Transverse colon (tissue), 4 donors: ENCODE data around the gene SUMF1. TPM values are rescaled to one million over a fixed set of nuclear protein-coding genes. Genes with fewer than 3 reads are reported as not detected.
"Not testable (repeated sequence)": the region's sequence is repeated elsewhere in the genome, so short reads cannot be mapped to it uniquely, and the experiment has no call there.

Experiments
- DNase-seq: peaks from one replicate; pipeline ENCODE4 v3.0.0-alpha.2; 2019
- H3K27ac ChIP-seq, 4 donors: fragments of 200-600 bp; sonication (generic); 2 replicates each; pipeline ENCODE4 v1.5.1; 2016 to 2018; ENCODE audit warnings: inconsistent platforms in 4 of 4
- H3K27me3 ChIP-seq: fragments of 200-600 bp; sonication (generic); 2 replicates; pipeline ENCODE4 v1.5.1; 2017; ENCODE audit warnings: inconsistent platforms
- H3K36me3 ChIP-seq, 4 donors: fragments of 200-600 bp; sonication (generic); 2 replicates each; pipeline ENCODE4 v1.5.1; 2017 to 2019; ENCODE audit warnings: inconsistent platforms in 4 of 4
- H3K4me1 ChIP-seq, 4 donors: fragments of 200-600 bp; sonication (generic); 2 replicates each; pipeline ENCODE4 v1.5.1; 2017 to 2020; ENCODE audit warnings: inconsistent platforms in 4 of 4
- H3K4me3 ChIP-seq, 4 donors: fragments of 200-600 bp; sonication (generic); 1 replicate in 1 of 4; 2 replicates in 3 of 4; pipeline versions ENCODE4 v1.5.1 to v1.6.1; 2017 to 2019; ENCODE audit warnings: inconsistent platforms in 4 of 4
- H3K9me3 ChIP-seq, 2 donors: fragments of 200-600 bp; sonication (generic); 2 replicates each; pipeline ENCODE4 v1.5.1; 2017 to 2019; ENCODE audit warnings: inconsistent platforms in 2 of 2
- EP300 ChIP-seq: sonication (generic); formaldehyde crosslinking; IDR thresholded peaks from one replicate; pipeline ENCODE4 v1.6.1; 2017; ENCODE audit warnings: antibody characterized with exemption, low read depth
- POLR2A ChIP-seq: fragments of 450-650 bp; IDR thresholded peaks from one replicate; pipeline ENCODE4 v1.6.1; 2016; ENCODE audit warnings: antibody characterized with exemption, mild to moderate bottlenecking, moderate library complexity
- POLR2AphosphoS5 ChIP-seq, 3 donors: sonication (generic); formaldehyde crosslinking; IDR thresholded peaks; one replicate each; pipeline ENCODE4 v1.6.1; 2016; ENCODE audit warnings: antibody characterized with exemption in 3 of 3
- WGBS, 2 donors: methylation state at CpG; one replicate each; pipeline ENCODE4 v1.1.5; 2018; ENCODE audit warnings: low coverage in 1 of 2; 5-methylcytosine and 5-hydroxymethylcytosine counted together
- in situ Hi-C, 4 donors: fragments of 200-750 bp; cut with MboI; loops; one replicate each; pipeline versions ENCODE4 v1.15.0 to v1.15.1; 2017; ENCODE audit warnings: low sequenced_read_pairs in 3 of 4, low pct_ligation_motif_present in 1 of 4, low pct_unique_long_range_greater_than_20kb in 1 of 4
- intact Hi-C: fragments of 100-400 bp; cut with DNase I; formaldehyde crosslinking; loops from one replicate; pipeline ENCODE4 v1.15.1; 2023; ENCODE audit warnings: low total_unique reads
- total RNA-seq, 4 donors: library from RNA; depleted of rRNA; stranded (reverse); fragments of >200 nt; gene quantifications; one replicate each; pipeline ENCODE4 v1.1.0, GENCODE V29; 2016
- TF ChIP-seq, protein P1 (sequence below), 5 experiments: fragments of 200-600 bp in 3 of 5; fragments of 450-650 bp in 2 of 5; sonication (generic) in 3 of 5; IDR thresholded peaks; 1 replicate in 2 of 5; 2 replicates in 3 of 5; pipeline ENCODE4 v1.5.1; 2016 to 2017; ENCODE audit warnings: antibody characterized with exemption in 5 of 5, inconsistent platforms in 3 of 5, mild to moderate bottlenecking in 2 of 5, moderate library complexity in 1 of 5

The SUMF1 gene
- total RNA-seq, 4 donors from 2014 or later = 25.1 to 70.5 (median 65.3) TPM

DNA sequence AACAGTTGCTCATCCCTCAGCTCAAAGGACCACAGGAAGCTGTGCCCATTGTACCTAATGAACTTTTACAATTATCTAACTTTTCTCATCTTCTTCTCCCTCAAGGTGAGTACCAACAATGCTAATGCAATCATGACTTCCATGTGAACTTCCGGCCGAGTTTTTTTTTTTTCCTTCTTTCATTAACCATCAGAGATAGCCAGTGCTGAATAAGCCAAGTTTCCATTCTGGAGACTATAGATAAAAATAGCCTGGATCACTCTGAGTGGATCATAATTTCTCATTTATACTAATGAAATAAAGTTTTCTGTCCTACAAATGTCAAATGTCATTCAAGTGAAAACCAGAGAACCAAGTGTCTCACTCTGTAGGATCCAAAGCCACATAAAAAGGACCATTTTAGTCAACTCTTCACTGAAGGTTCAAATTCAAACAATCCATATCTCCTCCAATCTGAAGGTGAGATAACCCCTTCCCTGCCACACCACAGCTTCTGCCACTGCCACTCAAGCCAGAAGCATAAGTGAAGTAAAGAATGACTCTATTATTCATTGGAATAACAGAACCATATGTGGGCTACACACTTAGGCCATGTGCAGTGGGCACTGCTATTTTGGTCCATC, 5.5 kb downstream of the SUMF1 start:
- WGBS, 2 donors = 90 to 91% methylated on average over 2 of the region's 2 CpGs
- no peak for DNase-seq
- no peaks in the 10 kb centered on the region for H3K36me3 ChIP-seq
- intact Hi-C loops = no loop called here
- H3K9me3 ChIP-seq = no peaks in the 10 kb centered on the region
- no peak overlapping the region for H3K4me3 ChIP-seq
- in situ Hi-C loops = no loop called here
- H3K27ac ChIP-seq = no peak overlapping the region
- no peaks in the 10 kb centered on the region for H3K27me3 ChIP-seq
- peaks cover 0 to 10% (median 7%) of the 10 kb centered on the region in 4 donors for H3K4me1 ChIP-seq
- TF ChIP-seq POLR2A (no peak), EP300 (no peak), POLR2AphosphoS5 (IDR thresholded peaks at IDR 0.05) (no peak)
- TF ChIP-seq, protein P1, sequence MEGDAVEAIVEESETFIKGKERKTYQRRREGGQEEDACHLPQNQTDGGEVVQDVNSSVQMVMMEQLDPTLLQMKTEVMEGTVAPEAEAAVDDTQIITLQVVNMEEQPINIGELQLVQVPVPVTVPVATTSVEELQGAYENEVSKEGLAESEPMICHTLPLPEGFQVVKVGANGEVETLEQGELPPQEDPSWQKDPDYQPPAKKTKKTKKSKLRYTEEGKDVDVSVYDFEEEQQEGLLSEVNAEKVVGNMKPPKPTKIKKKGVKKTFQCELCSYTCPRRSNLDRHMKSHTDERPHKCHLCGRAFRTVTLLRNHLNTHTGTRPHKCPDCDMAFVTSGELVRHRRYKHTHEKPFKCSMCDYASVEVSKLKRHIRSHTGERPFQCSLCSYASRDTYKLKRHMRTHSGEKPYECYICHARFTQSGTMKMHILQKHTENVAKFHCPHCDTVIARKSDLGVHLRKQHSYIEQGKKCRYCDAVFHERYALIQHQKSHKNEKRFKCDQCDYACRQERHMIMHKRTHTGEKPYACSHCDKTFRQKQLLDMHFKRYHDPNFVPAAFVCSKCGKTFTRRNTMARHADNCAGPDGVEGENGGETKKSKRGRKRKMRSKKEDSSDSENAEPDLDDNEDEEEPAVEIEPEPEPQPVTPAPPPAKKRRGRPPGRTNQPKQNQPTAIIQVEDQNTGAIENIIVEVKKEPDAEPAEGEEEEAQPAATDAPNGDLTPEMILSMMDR (IDR thresholded peaks at IDR 0.05) = no peak

DNA sequence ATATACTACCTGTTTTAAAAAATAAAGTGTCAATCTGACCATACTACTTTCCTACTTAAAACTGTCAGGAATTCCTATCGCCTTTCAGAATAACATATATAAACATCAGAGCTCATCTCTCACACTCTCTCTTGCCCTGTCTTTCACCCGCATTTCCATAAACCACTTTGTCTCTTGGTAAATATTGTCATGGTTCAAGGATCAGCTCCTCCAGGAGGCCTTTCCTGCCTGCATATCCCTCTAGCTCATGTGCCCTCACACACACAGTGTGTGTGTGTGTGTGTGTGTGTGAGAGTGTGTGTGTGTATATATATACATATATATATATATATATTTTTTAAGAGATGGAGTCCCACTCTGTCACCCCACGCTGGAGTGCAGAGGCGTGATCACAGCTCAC, 6.7 kb downstream of the SUMF1 start:
- no peaks in the 10 kb centered on the region for H3K4me1 ChIP-seq
- no peak for DNase-seq
- in situ Hi-C loops = no loop called here
- TF ChIP-seq, protein P1 (IDR thresholded peaks at IDR 0.05) = no peak
- no peak for TF ChIP-seq POLR2AphosphoS5 (IDR thresholded peaks at IDR 0.05)
- TF ChIP-seq EP300 = no peak
- no peak for TF ChIP-seq POLR2A
- H3K27ac ChIP-seq = no peak overlapping the region
- 80 to 97% methylated on average over 4 of the region's 4 CpGs for WGBS, 2 donors
- no peaks in the 10 kb centered on the region for H3K27me3 ChIP-seq
- no peaks in the 10 kb centered on the region for H3K36me3 ChIP-seq
- no peaks in the 10 kb centered on the region for H3K9me3 ChIP-seq
- intact Hi-C loops = no loop called here
- H3K4me3 ChIP-seq = no peak overlapping the region

DNA sequence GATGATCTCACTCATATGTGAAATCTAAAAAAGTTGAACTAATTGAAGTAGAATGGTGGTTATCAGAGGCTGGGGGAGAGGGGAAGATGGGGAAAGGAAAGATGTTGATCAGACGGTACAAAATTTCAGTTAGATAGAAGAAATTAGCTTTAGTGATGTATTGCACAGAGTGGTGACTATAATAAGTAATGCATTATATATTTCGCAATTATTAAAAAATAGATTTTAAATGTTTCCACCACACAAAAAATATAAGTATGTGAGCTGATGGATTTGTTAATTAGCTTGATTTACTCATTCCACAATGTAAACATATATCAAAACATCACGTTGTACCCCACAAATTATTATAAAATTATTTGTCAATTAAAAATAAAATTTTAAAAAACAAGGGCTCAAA, 8.1 kb downstream of the SUMF1 start:
- no peaks in the 10 kb centered on the region for H3K4me1 ChIP-seq
- 88 to 90% methylated on average over 3 of the region's 3 CpGs for WGBS, 2 donors
- H3K27me3 ChIP-seq = no peaks in the 10 kb centered on the region
- H3K4me3 ChIP-seq = no peak overlapping the region
- DNase-seq = no peak
- intact Hi-C loops = no loop called here
- no peak overlapping the region for H3K27ac ChIP-seq
- no peaks in the 10 kb centered on the region for H3K9me3 ChIP-seq
- TF ChIP-seq EP300 (no peak), POLR2A (no peak), POLR2AphosphoS5 (IDR thresholded peaks at IDR 0.05) (no peak)
- TF ChIP-seq, protein P1 (IDR thresholded peaks at IDR 0.05) = no peak
- in situ Hi-C loops = no loop called here
- no peaks in the 10 kb centered on the region for H3K36me3 ChIP-seq

DNA sequence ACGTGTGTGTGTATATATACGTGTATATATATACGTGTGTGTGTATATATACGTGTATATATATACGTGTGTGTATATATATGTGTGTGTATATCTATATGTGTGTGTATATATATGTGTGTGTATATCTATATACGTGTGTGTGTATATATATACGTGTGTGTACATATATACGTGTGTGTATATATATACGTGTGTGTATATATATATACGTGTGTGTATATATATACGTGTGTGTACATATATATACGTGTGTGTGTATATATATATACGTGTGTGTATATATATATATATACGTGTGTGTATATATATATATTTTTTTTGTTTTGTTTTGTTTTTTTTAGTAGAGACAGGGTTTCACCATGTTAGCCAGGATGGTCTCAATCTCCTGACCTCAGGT, 10.3 kb downstream of the SUMF1 start:
- in situ Hi-C loops = not testable (repeated sequence)

DNA sequence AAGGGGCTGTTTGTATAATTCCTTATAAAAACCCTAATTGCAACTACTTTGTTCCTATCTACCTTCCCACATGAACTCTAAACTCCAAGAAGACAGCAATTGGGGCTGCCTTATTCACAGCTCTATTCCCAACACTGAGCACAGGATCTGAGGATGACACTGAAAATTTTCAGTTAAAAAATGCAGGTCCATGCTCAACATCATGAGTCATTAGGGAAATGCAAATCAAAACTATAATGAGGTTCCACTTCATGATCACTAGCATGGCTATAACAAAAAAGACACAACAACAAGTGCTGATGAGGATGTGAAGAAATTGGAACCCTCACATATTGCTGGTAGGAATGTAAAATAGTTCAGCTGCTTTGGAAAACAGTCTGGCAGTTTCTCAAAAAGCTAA, 12.9 kb downstream of the SUMF1 start:
- H3K9me3 ChIP-seq = no peaks in the 10 kb centered on the region
- no peak for DNase-seq
- H3K36me3 ChIP-seq = no peaks in the 10 kb centered on the region
- no peak for TF ChIP-seq POLR2A
- TF ChIP-seq, protein P1 (IDR thresholded peaks at IDR 0.05) = no peak
- no peak for TF ChIP-seq POLR2AphosphoS5 (IDR thresholded peaks at IDR 0.05)
- TF ChIP-seq EP300 = no peak
- H3K4me1 ChIP-seq = no peaks in the 10 kb centered on the region
- H3K27me3 ChIP-seq = no peaks in the 10 kb centered on the region
- H3K27ac ChIP-seq = no peak overlapping the region
- in situ Hi-C loops = no loop called here
- intact Hi-C loops = no loop called here
- H3K4me3 ChIP-seq = no peak overlapping the region

More for the DNA sequence above, 10.3 kb downstream of the SUMF1 start:
- intact Hi-C loops, H3K9me3 ChIP-seq, H3K27me3 ChIP-seq, H3K4me1 ChIP-seq, H3K36me3 ChIP-seq, H3K4me3 ChIP-seq, H3K27ac ChIP-seq, DNase-seq: not testable (repeated sequence)
- WGBS, 2 donors = 93% methylated on average over 14 of the region's 14 CpGs
